Activated gamma-delta T cell treated with Interleukin-2 at 50 U/mL for 16 hours (primary cell): ENCODE results near the gene DNER.
"Not testable (repeated sequence)": the region's sequence is repeated elsewhere in the genome, so short reads cannot be mapped to it uniquely, and the experiment has no call there.

Experiments used
- DNase-seq: peaks from one replicate; pipeline ENCODE4 v3.0.0-alpha.2; 2020

DNER gene

GRCh38 chr2:229620289-229620688 lies 94.1 kb downstream of the DNER start:
- no peak for DNase-seq

- no peak for DNase-seq
Measured at GRCh38 chr2:229616433-229616832, 97.9 kb downstream of the DNER start.

GRCh38 chr2:229614021-229614420 lies 100.3 kb downstream of the DNER start:
- not testable (repeated sequence) for DNase-seq

GRCh38 chr2:229612384-229612971 lies 101.9 kb downstream of the DNER start:
- DNase-seq = no peak

- no peak for DNase-seq
Measured at GRCh38 chr2:229611360-229611759, 103.0 kb downstream of the DNER start.

- DNase-seq = no peak
Measured at GRCh38 chr2:229610872-229611271, 103.5 kb downstream of the DNER start.

GRCh38 chr2:229610333-229610732 lies 104.0 kb downstream of the DNER start:
- no peak for DNase-seq

- DNase-seq = no peak
Measured at GRCh38 chr2:229601936-229602335, 112.4 kb downstream of the DNER start.

- DNase-seq = no peak
Measured at GRCh38 chr2:229601396-229601795, 113.0 kb downstream of the DNER start.

GRCh38 chr2:229598227-229598626 lies 116.1 kb downstream of the DNER start:
- no peak for DNase-seq

- DNase-seq = no peak
Measured at GRCh38 chr2:229596796-229597195, 117.6 kb downstream of the DNER start.

GRCh38 chr2:229591611-229592010 lies 122.7 kb downstream of the DNER start:
- no peak for DNase-seq

- DNase-seq = no peak
Measured at GRCh38 chr2:229586746-229587705, 127.3 kb downstream of the DNER start.

GRCh38 chr2:229586012-229586411 lies 128.3 kb downstream of the DNER start:
- no peak for DNase-seq

- DNase-seq = no peak
Measured at GRCh38 chr2:229582151-229582550, 132.2 kb downstream of the DNER start.

GRCh38 chr2:229578052-229578846 lies 136.1 kb downstream of the DNER start:
- no peak for DNase-seq

GRCh38 chr2:229575569-229576315 lies 138.6 kb downstream of the DNER start:
- DNase-seq = no peak

GRCh38 chr2:229572507-229573271 lies 141.7 kb downstream of the DNER start:
- no peak for DNase-seq

- DNase-seq = no peak
Measured at GRCh38 chr2:229571243-229571642, 143.1 kb downstream of the DNER start.

- no peak for DNase-seq
Measured at GRCh38 chr2:229566370-229566769, 148.0 kb downstream of the DNER start.

- no peak for DNase-seq
Measured at GRCh38 chr2:229564300-229564907, 150.0 kb downstream of the DNER start.
